ENCODE results near the gene CIAO2A.
"Not testable (repeated sequence)": the region's sequence is repeated elsewhere in the genome, so short reads cannot be mapped to it uniquely, and the experiment has no call there.

The CIAO2A gene, protein sequence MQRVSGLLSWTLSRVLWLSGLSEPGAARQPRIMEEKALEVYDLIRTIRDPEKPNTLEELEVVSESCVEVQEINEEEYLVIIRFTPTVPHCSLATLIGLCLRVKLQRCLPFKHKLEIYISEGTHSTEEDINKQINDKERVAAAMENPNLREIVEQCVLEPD

DNA sequence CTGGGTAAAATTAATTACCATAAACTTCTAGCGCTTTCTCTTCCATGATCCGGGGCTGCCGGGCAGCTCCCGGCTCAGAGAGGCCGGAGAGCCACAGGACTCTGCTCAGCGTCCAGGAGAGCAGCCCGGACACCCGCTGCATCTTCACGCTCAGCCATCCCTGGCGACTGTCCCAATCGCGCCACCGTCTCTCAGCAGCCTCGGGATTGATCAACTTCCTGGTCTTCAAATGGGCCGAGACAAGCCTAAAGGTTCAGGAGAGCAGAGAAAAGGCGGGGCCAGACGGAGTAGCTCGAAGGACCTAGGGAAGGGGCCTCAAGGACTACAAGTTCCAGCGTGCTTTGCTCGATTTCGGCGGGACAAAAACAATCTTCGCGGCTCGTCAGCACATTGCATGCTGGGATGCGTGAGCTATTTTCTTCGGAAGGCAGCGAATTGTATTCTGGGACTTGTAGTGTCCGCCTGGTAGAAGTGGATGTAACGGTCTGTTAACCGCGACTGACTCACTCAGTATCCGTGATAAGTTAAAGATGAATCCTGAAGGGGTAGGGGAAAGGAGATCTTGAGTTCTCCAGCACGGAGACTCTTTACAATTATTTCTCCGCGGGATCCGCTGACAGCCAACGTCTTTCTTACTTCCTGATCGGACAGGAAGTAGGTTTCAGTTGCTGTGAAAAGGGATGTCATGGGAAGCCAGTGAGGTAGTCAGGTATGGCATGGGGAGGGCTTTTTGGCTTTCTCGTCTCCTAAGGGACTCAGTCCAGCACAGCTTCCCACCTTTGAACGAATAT is at the start of gene CIAO2A:
CIAO2A (minus strand) TSS at position 212 of the 791 bp plus-strand sequence; CDS start at position 142, 70 bp downstream.
- peak; percentile 98 for DNase-seq (ENCODE audit: low spot score)

DNA sequence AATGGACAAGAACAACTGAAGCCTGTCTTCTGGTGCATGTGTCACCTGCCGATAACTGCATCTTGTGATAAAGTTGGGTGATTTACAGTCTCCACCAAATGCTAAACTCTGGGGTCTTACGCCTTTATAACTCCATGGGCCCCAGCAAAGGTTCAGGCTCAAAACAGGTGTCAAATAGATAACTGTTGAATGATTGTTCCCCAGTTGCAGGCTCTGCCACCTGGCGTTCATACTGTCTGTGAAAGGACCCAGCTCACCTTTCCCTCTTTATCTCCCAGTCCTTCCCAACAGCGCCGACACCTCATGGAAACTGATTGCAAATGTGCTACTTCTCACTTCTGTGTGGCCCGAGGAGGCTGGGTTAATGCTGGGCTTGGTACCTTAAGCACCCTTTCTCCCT is 49.6 kb upstream of the CIAO2A start:
- no peak for DNase-seq (ENCODE audit: low spot score)

DNA sequence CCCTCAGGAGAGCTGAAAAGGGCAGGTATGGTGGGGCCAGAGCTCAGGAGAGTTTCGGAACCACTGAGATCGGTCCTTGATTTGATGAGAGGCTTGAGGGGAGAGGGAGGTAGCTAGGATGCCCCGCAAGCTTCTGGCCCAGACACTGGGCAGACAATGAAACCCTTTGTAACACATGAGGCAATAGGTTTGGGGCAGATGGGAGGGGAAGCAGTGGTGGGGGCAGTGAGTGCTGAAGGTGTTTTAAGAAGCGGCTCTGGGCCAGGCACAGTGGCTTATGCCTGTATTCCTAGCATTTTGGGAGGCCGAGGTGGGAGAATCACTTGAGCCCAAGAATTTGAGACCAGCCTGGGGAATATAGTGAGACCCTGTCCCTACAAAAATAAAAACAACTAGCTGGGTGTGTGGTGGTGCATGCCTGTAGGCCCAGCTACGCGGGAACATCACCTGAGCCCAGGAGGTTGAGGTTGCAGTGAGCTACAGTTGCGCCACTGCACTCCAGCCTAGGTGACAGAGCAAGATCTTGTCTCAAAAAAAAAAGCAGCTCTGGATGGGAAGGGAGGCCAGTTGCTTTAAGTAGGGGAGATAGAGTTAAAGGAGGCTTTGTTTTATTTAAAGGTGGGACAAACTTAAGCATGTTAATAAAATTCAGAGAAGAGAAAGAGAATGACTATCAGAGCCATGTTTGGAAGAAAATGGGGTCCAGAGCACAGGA is 48.3 kb upstream of the CIAO2A start:
- no peak for DNase-seq (ENCODE audit: low spot score)

DNA sequence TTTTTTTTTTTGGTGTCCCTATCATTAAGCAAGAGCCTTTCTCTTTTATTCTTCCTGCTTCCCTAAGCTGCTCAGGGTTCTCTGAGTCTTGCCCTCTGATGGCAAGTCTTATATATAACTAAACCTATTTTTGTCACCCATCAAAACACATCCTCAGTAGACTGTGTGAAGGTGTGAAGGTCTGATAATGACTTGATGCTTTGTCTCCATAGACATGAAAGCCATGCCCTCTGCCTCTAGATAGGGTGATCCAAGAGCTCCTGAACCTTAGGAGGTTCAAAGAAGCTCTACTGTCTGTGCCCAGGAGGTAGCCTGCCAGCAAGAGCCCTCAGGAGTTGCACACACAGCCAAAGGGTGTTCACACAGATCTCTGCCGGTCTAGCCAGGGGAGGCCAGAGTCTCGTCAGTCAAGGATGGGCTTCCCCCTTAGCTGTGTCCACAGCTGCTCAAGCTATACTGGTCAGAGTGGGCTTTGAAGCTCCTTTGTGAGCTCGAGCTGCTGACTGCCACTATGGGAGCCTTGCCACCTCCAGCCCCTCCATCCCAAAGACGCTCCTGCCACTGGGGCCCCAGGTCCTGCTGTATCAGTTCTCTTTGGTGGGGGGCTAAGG is 44.8 kb upstream of the CIAO2A start:
- DNase-seq (ENCODE audit: low spot score), result no peak

DNA sequence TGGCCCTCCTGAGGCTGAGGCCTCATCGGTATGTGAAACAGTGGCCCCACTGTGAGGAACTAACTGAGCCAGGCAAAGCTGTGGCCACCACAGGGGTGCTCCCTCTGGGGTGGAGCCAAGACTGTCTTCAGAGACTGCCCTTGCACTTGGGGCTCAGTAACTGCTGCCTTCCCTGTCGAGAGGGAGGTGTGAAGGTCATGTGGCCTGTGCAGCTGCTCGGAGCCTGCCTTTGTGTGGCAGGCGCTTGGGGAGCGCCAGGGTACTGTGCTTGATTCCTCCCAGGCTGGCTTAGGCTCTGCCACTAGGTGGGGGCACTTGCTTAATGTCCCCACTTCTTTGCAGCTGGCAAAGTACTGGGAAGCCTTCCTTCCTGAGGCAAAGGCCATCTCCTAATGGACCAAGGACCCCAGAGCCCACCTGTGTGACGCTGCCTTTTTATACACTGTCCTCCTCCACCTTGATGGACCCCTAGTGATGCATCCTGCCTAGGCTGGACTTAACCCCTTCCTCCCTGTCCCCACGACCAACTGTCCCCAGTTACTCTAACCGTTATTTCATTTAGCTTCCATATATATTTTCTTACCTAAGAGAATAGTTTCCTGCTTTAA is 43.7 kb upstream of the CIAO2A start:
- no peak for DNase-seq (ENCODE audit: low spot score)

DNA sequence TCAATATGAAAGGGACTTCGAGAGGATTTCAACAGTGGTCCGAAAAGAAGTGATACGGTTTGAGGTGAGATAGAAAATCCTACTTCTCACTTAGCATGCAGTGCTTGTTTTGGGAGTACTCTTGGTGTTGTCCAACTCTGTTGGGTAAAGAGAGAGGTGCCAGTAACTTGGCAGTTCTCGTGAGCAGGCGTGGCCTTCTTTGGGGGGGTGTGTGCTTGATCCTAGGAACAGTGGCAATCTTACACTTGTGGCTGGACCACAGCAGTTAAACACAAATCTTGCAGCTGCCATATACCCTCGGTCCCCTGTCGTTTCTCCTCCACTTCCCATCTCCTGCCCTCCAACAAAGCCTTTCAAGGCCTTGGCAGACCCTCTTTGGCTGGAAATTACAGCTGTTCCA is 42.7 kb upstream of the CIAO2A start:
- no peak for DNase-seq (ENCODE audit: low spot score)

DNA sequence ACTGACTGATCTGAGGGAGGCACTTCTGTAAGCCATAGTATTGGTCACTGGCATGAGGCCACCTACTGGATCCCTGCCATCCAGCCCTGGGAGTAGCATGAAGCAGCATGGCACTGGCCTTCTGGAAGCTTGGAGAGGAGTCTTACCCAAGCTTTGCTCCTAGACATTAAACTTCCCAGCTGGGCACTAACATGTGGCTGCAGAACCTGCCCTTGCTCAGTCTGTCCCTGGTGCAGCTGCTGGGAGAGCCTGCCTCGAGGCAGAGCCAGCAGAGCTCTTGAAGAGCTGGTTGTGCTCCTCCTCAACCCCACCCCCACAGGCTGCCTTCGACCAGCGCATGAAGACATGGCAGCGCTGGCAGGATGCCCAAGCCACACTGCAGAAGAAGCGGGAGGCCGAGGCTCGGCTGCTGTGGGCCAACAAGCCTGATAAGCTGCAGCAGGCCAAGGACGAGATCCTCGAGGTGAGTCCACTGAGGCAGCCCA is 40.7 kb upstream of the CIAO2A start:
- DNase-seq (ENCODE audit: low spot score), result no peak

DNA sequence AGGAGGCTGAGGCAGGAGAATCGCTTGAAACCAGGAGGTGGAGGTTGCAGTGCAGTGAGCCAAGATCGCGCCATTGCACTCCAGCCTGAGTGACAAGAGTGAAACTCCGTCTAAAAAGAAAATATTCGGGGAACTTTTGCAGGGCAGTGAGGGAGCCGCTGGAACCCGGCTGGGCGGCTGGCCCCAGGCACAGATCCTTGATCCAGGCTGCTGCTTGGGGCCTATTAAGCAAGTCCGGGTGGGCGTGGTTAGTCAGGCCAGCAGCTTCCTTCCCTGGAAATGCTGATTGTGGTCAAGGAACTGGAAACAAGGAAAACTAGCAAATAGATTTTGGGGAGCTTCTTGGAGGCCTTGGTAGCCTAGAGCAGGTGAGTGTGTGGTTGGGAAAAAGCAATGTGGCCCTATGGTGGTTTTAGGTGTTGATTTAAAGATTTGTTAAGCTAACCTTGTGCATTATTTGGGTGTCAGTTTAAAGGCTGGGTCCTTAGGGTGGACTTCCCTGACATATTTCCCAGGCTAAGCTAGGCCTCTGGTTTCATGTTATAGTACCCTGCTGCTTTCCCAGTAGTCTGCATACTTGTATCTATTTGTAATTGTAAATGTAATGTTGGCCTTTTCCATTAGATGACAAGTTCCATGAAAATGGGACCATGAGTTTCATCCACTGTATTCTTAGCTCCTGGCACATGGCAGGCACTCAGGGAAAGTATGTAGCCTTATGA is 40.1 kb upstream of the CIAO2A start:
- DNase-seq (ENCODE audit: low spot score), result no peak

DNA sequence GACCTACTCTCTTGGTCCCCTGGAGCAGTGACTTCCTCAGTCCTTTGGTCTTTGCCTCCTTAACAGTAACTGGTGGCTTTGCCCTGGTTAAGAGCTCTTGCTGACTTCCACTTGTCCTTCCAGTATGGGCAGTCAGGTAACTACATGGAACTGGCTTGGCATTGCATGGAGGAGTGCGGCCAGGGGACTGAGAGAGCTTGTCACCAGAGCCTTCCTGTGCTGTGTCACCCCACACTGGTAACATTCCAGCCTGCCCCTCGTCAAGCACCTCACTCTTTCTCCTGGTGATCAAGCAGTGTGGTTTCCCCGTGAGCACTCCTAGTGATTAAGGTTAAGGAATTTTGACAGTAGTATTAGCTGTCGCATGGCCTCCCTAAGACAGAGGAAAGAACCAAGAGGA is 38.6 kb upstream of the CIAO2A start:
- DNase-seq (ENCODE audit: low spot score), result no peak

DNA sequence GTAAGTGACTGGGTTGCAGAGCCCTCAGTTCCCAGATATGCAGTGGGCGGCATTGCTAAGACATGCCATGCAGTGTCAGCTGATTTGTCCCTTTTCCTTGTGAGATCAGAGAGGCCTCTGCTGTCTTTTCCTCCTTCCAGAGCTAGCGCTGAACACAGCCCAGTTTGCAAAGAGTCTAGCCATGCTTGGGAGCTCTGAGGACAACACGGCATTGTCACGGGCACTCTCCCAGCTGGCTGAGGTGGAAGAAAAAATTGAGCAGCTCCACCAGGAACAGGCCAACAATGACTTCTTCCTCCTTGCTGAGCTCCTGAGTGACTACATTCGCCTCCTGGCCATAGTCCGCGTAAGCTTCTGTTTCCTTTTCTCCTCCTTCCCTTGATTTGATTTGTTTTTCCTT is 37.9 kb upstream of the CIAO2A start:
- DNase-seq (ENCODE audit: low spot score), result no peak

DNA sequence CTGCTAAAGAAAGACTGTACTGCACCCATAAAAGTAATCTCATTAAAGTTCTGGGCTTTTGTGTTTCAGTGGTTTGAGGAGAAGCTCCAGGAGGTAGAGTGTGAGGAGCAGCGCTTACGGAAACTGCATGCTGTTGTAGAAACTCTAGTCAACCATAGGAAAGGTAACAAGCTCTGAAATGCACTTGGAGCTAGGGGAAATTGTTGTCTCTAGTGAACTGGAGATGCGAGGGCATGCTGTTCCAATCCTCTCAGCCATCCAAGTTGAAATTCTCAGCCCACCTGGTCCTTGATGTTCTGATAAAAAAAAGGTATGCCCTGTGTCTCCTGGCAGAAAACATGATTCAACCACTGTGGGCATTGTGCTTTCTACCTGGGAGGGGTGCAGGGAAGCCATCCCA is 36.5 kb upstream of the CIAO2A start:
- no peak for DNase-seq (ENCODE audit: low spot score)

DNA sequence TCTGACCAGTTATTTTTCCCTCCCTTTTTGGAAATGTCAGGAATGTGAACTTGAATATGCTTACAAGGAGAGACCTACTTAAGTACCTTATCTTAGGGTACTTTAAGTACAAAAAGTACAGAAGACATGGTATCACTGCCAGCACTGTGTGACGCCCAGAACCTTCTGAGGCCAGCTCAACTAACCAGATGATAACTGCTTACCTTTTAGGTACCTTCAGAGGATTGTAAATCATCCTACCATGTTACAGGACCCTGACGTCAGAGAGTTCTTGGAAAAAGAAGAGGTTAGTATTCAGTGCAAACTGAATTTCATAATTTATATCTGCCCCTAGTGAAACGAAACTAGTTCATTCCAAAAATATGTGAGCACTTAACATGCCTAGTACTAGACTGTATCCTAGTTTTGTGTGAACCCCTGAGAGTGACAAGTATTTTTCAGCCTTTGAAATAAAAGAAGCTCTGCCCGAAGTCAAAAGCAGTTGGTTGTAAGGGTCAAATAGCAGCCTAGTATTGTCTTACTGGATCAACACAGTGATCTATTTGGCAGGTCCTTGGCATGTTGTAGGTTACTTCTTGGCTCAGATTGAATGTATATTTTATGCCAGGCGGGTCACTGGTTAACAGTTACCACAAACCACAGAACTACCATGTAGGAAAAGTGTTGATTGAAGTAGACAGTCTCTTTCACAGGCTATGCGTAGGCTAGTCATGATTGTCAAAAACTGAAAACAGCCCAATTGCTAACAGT is 34.1 kb upstream of the CIAO2A start:
- no peak for DNase-seq (ENCODE audit: low spot score)

DNA sequence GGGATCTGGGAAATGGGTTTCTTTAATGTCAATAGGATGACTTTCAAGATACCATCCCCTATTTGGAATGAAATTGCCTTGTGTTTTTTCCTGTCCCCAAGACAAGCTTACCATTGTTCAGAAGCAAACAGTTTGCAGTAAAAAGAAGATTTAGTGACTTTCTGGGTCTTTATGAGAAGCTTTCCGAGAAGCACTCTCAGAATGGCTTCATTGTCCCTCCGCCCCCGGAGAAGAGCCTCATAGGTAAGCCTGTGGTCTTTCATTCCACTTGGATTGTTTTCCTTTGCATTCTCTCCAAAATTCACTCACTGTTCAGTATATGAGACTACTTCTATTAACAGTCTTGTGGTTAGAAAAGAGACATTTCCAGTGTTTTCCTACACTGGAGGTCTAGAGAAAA is 32.3 kb upstream of the CIAO2A start:
- no peak for DNase-seq (ENCODE audit: low spot score)

DNA sequence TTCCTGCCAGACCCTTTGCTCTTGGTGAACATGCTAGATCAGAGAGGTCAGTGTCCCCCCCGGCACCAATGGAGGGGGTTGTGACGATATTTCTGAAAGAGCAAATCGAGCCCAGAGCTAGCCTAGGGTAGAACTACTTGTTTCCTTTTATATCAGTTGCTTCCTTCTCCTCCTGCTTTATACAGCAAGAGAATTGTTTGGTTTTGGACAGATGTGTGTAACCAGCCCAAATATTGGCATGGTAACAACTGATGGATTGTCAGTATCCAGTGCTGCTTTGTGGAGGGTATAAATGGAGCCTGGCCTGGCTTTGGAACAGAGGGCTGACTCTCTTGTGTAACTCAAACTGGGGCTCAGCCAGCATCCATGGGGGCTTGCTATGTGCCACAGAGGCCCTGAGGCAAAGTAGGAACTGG is 29.3 kb upstream of the CIAO2A start:
- DNase-seq (ENCODE audit: low spot score), result no peak

DNA sequence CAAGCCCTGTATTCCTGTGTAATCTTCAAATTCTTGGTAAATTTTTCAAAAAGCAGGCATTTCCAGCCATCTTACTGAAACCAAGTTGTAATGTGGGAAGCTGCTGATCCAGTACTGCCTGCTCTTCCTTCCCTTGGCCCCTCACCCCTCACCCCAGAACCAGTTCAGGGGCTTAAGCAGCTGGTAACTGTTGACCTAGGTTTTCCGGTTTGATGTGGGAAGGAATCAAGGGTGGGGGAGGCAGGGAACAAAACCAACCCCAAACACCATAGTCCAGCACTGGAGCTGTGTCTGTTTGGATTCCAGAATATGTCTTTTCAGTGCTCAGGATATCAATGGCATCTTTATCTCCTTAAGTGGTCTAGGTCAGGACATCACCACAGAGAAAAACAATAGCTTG is 28.8 kb upstream of the CIAO2A start:
- DNase-seq (ENCODE audit: low spot score), result no peak

DNA sequence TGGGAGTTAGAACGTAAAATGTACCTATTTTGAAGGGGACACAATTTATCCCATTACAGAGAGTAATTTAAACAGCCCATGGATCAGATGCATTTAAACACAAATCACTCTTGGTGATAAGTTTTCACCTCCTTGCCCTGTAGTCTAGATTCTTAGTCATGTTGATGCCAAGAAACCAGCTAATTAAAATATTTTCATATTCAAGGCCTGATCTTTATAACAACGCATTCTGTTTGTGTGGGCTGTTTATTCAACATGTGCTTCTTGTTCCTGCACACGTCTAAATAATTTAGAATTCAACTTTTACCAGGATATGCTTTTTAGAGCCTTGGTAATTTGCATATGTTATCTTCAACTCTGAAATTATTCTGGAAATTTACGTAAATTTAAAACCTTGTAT is 28.0 kb upstream of the CIAO2A start:
- no peak for DNase-seq (ENCODE audit: low spot score)

DNA sequence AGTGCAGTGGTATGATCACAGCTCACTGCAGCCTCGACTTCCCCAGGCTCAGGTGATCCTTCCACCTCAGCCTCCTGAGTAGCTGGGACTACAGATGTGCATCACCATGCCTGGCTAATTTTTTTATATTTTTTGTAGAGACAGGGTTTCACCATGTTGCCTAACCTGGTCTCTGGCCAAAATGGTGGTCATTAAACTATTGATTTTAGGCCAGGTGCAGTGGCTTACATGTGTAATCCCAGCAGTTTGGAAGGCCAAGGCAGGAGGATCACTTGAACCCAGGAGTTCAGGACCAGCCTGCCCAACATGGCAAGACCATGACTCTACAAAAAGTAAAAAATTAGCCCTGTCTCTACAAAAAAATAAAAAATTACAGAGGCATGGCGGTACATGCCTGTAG is 26.7 kb upstream of the CIAO2A start:
- not testable (repeated sequence) for DNase-seq (ENCODE audit: low spot score)

DNA sequence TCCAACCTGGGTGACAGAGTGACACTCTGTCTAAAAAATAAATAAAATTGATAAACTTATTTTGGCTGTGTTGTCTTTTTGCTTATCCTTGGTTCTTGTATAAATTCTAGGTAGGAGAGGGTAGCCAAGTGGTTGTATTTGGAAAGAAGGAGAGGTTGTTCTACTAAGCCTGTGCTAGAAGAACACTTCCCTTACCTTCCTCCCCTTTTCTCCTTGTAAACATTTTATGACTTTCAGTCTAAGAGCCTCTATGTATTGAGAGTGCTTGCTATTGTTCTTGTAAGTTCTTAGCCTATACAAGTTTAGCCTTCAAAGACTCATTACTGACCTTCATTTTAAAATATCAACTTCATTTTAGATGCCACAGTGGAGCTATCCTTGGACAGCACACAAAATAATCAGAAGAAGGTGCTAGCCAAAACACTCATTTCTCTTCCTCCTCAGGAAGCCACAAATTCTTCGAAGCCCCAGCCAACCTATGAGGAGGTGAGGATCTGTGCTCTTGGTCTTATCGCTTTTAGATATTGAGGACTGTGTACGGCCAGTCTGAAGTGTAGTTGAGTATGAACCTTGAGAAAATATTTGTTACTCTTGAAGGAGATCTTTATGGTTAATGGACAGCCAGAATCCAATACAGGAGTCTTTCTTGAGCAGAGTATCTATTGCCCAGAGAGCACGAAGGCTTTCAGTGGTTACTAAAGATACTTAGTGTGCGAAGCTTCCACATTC is 24.3 kb upstream of the CIAO2A start:
- DNase-seq (ENCODE audit: low spot score), result no peak

DNA sequence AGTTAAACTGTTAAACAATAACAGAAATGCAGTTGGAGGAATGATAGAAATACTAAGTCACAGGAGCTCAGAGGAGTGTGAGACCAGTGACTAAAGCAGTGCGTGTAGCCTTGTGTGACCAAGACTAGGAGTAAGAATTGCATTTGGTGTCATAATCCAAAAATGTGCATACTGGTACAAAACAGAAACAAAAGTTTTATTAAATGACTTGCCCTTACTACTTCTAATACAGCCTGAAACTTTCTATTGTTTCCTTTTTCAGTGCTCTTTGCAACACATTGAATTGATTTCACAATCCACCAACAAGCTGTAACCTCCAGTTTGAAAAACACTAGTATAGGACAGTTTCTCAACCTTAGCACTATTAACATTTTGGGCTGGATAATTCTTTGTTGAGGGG is 19.3 kb upstream of the CIAO2A start:
- DNase-seq (ENCODE audit: low spot score), result no peak
